NCI-H510A (cell line): ENCODE data around the gene EML1.

ENCODE experiments used
- DNase-seq: peaks from one replicate; lab custom pipeline; 2025; lab: John Stamatoyannopoulos, UW

EML1 gene

GRCh38 chr14:99779751-99780150, 13.5 kb upstream of the EML1 start:
- no peak for DNase-seq

- peak; percentile 85 for DNase-seq
Observed at GRCh38 chr14:99780690-99781089, 12.5 kb upstream of the EML1 start.

- no peak for DNase-seq
Observed at GRCh38 chr14:99781091-99781490, 12.1 kb upstream of the EML1 start.

GRCh38 chr14:99781853-99782610, 11.2 kb upstream of the EML1 start:
- DNase-seq = no peak

GRCh38 chr14:99784508-99784907, 8.7 kb upstream of the EML1 start:
- no peak for DNase-seq

- no peak for DNase-seq
Observed at GRCh38 chr14:99785426-99785825, 7.8 kb upstream of the EML1 start.

GRCh38 chr14:99786511-99786989, 6.7 kb upstream of the EML1 start:
- no peak for DNase-seq

GRCh38 chr14:99788713-99789112, 4.5 kb upstream of the EML1 start:
- DNase-seq = no peak

- DNase-seq = no peak
Observed at GRCh38 chr14:99789581-99789980, 3.6 kb upstream of the EML1 start.

- DNase-seq = peak; percentile 55
Observed at GRCh38 chr14:99790201-99790977, 2.8 kb upstream of the EML1 start.

GRCh38 chr14:99790978-99791376, 2.2 kb upstream of the EML1 start:
- peak; percentile 51 for DNase-seq

- no peak for DNase-seq
Observed at GRCh38 chr14:99791476-99792209, 1.6 kb upstream of the EML1 start.

GRCh38 chr14:99792210-99792535, 1.0 kb upstream of the EML1 start:
- no peak for DNase-seq

- DNase-seq = no peak
Observed at GRCh38 chr14:99792551-99793212, 531 bp upstream of the EML1 start.

- DNase-seq = no peak
Observed at GRCh38 chr14:99794151-99794780, 1.1 kb downstream of the EML1 start.

GRCh38 chr14:99795046-99795445, 1.8 kb downstream of the EML1 start:
- no peak for DNase-seq

- no peak for DNase-seq
Observed at GRCh38 chr14:99797231-99797630, 4.0 kb downstream of the EML1 start.

GRCh38 chr14:99800781-99801180, 7.6 kb downstream of the EML1 start:
- no peak for DNase-seq

GRCh38 chr14:99802301-99803105, 9.3 kb downstream of the EML1 start:
- DNase-seq = no peak

GRCh38 chr14:99803106-99803775, 10.0 kb downstream of the EML1 start:
- DNase-seq = no peak
